K562 (cell line): Measurements from ENCODE around the gene SERINC5. TPM values are rescaled to one million over a fixed set of nuclear protein-coding genes. Genes with fewer than 3 reads are reported as not detected.
A peak's percentile ranks its signal among the peaks of the same experiment; 100 is the strongest.

ENCODE experiments used
- ATAC-seq: fragments of 200-7000 bp; cut with Tn5 transposase; 3 replicates; pipeline ENCODE4 v1.9.1; 2020; ENCODE audit warnings: moderate library complexity
- BruUV-seq: library from RNA; stranded (reverse); fragments of 400-500 nt; replicated peaks from 2 replicates; lab custom pipeline; 2021; lab: Mats Ljungman, UMichigan
- CTCF ChIA-PET: fragments of 300-600 bp; formaldehyde crosslinking; extraction: SDS; loops from one replicate; lab custom pipeline; 2021; ENCODE audit warnings: low intra/inter-chr PET ratio; lab: Yijun Ruan, JAX
- POLR2A ChIA-PET: fragments of 300-600, 350-650 bp; sonication (Branson Sonifier 250); formaldehyde crosslinking; extraction: SDS; loops from one replicate; lab custom pipeline; 2021; ENCODE audit warnings: antibody characterized with exemption, inconsistent platforms; lab: Yijun Ruan, JAX
- DNase-seq, 4 experiments: peaks; one replicate each; pipeline versions ENCODE4 v3.0.0 to v3.0.0-alpha.2; 2011 to 2018; ENCODE audit warnings: low spot score in 3 of 4, mixed read lengths in 3 of 4; ENCODE audit errors: extremely low read depth in 1 of 4
- FAIRE-seq: peaks from 2 replicates; lab custom pipeline; 2011; peaks lifted over from hg19 to GRCh38; lab: Jason Lieb, UNC
- H2AFZ ChIP-seq: 2 replicates; pipeline ENCODE4 v1.6.0; 2011; ENCODE audit warnings: low read depth, low read length, control low read depth, inconsistent platforms
- H3K27ac ChIP-seq: fragments of 200-600 bp; 3 replicates; pipeline ENCODE4 v1.8.0; 2011; ENCODE audit warnings: low read depth, mild to moderate bottlenecking, control low read depth, inconsistent platforms, low read length, moderate library complexity, mixed read lengths; ENCODE audit errors: extremely low read depth
- H3K27me3 ChIP-seq, 2 experiments: fragments of 300-600 bp in 1 of 2; 2 replicates in 1 of 2; 3 replicates in 1 of 2; pipeline versions ENCODE4 v1.6.0 to v1.8.0; 2011; ENCODE audit warnings: inconsistent platforms in 2 of 2, low read length in 2 of 2, mild to moderate bottlenecking in 1 of 2, mixed read lengths in 1 of 2, moderate library complexity in 1 of 2; ENCODE audit not compliant: control insufficient read depth in 2 of 2, insufficient read depth in 2 of 2
- H3K36me3 ChIP-seq: fragments of 300-600 bp; 3 replicates; pipeline ENCODE4 v1.8.0; 2011; ENCODE audit warnings: mild to moderate bottlenecking, low read length, inconsistent platforms; ENCODE audit not compliant: control insufficient read depth, insufficient read depth
- H3K4me1 ChIP-seq, 2 experiments: fragments of 200-600 bp in 1 of 2; replicated peaks in 1 of 2; 2 replicates in 1 of 2; 3 replicates in 1 of 2; pipeline versions ENCODE4 v1.5.1 to v1.8.0; 2011; ENCODE audit warnings: inconsistent platforms in 2 of 2, low read length in 2 of 2, mild to moderate bottlenecking in 1 of 2, mixed read lengths in 1 of 2, moderate library complexity in 1 of 2; ENCODE audit not compliant: control insufficient read depth in 2 of 2, insufficient read depth in 2 of 2
- H3K4me2 ChIP-seq: 2 replicates; pipeline ENCODE4 v1.6.1; 2011; ENCODE audit warnings: low read length, control low read depth, inconsistent platforms, mixed read lengths; ENCODE audit not compliant: insufficient read depth
- H3K4me3 ChIP-seq: fragments of 200-600 bp; sonication (generic), shearing (Covaris generic); 2 replicates; pipeline ENCODE4 v1.5.1; 2016; ENCODE audit warnings: control low read depth, inconsistent platforms
- H3K79me2 ChIP-seq: fragments of 200-600 bp; 3 replicates; pipeline ENCODE4 v1.8.0; 2011; ENCODE audit warnings: low read length, inconsistent platforms; ENCODE audit not compliant: control insufficient read depth, insufficient read depth
- H3K9ac ChIP-seq, 2 experiments: 2 replicates each; pipeline versions ENCODE4 v1.6.0 to v1.6.1; 2011; ENCODE audit warnings: low read depth in 2 of 2, low read length in 2 of 2, control low read depth in 1 of 2, inconsistent platforms in 1 of 2, mild to moderate bottlenecking in 1 of 2, mixed read lengths in 1 of 2; ENCODE audit not compliant: insufficient read depth in 1 of 2
- H3K9me1 ChIP-seq: one replicate; pipeline ENCODE4 v1.6.0; 2011; ENCODE audit warnings: inconsistent platforms, mild to moderate bottlenecking, low read length, moderate library complexity; ENCODE audit not compliant: control insufficient read depth, insufficient read depth
- H3K9me3 ChIP-seq: replicated peaks from 2 replicates; pipeline ENCODE4 v1.5.1; 2011; ENCODE audit warnings: low read depth, low read length, inconsistent platforms; ENCODE audit not compliant: control insufficient read depth, insufficient read depth
- H4K20me1 ChIP-seq: replicated peaks from 2 replicates; pipeline ENCODE4 v1.6.1; 2011; ENCODE audit warnings: low read length, inconsistent platforms, mixed read lengths; ENCODE audit not compliant: control insufficient read depth, insufficient read depth
- ADNP ChIP-seq: fragments of 200-800 bp; sonication (Bioruptor generic); IDR thresholded peaks from 2 replicates; pipeline ENCODE4 v1.6.1; 2016; ENCODE audit warnings: missing genetic modification characterization, missing compliant biosample characterization
- BCOR ChIP-seq: fragments of 450-650 bp; IDR thresholded peaks from 2 replicates; pipeline ENCODE4 v1.6.1; 2016
- CEBPG ChIP-seq, 3 experiments: fragments of 200-800 bp in 1 of 3; sonication (Bioruptor generic) in 1 of 3; sonication (generic) in 1 of 3; formaldehyde crosslinking in 1 of 3; IDR thresholded peaks in 2 of 3; conservative IDR thresholded peaks in 1 of 3; 2 replicates each; pipeline versions ENCODE4 v1.6.1 to v1.8.0; 2016 to 2022; ENCODE audit warnings: missing compliant biosample characterization in 2 of 3, missing genetic modification characterization in 2 of 3, mild to moderate bottlenecking in 1 of 3, missing genetic modification reagents in 1 of 3
- CXXC5 ChIP-seq: fragments of 250-450 bp; sonication (Bioruptor Pico); IDR thresholded peaks from 2 replicates; pipeline ENCODE4 v1.8.0; 2022; ENCODE audit warnings: inconsistent platforms, mild to moderate bottlenecking, moderate library complexity
- EP400 ChIP-seq: fragments of 450-650 bp; IDR thresholded peaks from 2 replicates; pipeline ENCODE4 v1.6.1; 2017; ENCODE audit warnings: antibody characterized with exemption, mild to moderate bottlenecking, moderate library complexity
- KDM1A ChIP-seq, 2 experiments: fragments of 450-650 bp; IDR thresholded peaks; 2 replicates each; pipeline ENCODE4 v1.6.1; 2016; ENCODE audit warnings: mild to moderate bottlenecking in 2 of 2
- MTA2 ChIP-seq: fragments of 450-650 bp; IDR thresholded peaks from 2 replicates; pipeline ENCODE4 v1.6.1; 2016; ENCODE audit warnings: low read depth
- MTA3 ChIP-seq: fragments of 450-650 bp; formaldehyde crosslinking; IDR thresholded peaks from 2 replicates; pipeline ENCODE4 v1.6.1; 2017; ENCODE audit warnings: mild to moderate bottlenecking, borderline replicate concordance
- NFXL1 ChIP-seq: fragments of 450-650 bp; formaldehyde crosslinking; IDR thresholded peaks from 2 replicates; pipeline ENCODE4 v1.4.0; 2021; ENCODE audit warnings: mild to moderate bottlenecking
- PBX2 ChIP-seq, 2 experiments: IDR thresholded peaks in 1 of 2; conservative IDR thresholded peaks in 1 of 2; 2 replicates each; pipeline ENCODE4 v1.6.1; 2016; ENCODE audit warnings: low read depth in 2 of 2, mild to moderate bottlenecking in 1 of 2, missing compliant biosample characterization in 1 of 2, missing genetic modification characterization in 1 of 2, moderate library complexity in 1 of 2
- RBFOX2 ChIP-seq: fragments of 200-400 bp; formaldehyde crosslinking; IDR thresholded peaks from 2 replicates; pipeline ENCODE4 v1.6.1; 2017; ENCODE audit warnings: low read depth, mild to moderate bottlenecking, low read length, moderate library complexity
- RBM25 ChIP-seq: fragments of 200-400 bp; formaldehyde crosslinking; IDR thresholded peaks from 2 replicates; pipeline ENCODE4 v1.6.1; 2018; ENCODE audit warnings: low read length, low read depth, moderate library complexity; ENCODE audit not compliant: severe bottlenecking
- RCOR1 ChIP-seq, 2 experiments: IDR thresholded peaks; 2 replicates each; pipeline ENCODE4 v1.6.1; 2012; ENCODE audit warnings: low read depth in 2 of 2, low read length in 2 of 2, borderline replicate concordance in 1 of 2, improper control_type of control experiment in 1 of 2
- SMAD3 ChIP-seq: fragments of 450-650 bp; formaldehyde crosslinking; conservative IDR thresholded peaks from 2 replicates; pipeline ENCODE4 v1.4.0; 2020; ENCODE audit warnings: mild to moderate bottlenecking
- SMARCA5 ChIP-seq: fragments of 450-650 bp; IDR thresholded peaks from 2 replicates; pipeline ENCODE4 v1.6.1; 2016
- WGBS: fragments of 100-300 bp; shearing (Covaris generic); methylation state at CpG from one replicate; pipeline ENCODE4 v1.1.6; 2016; ENCODE audit warnings: low coverage, mixed read lengths; ENCODE audit not compliant: insufficient coverage; ENCODE audit errors: missing lambda C conversion rate; 5-methylcytosine and 5-hydroxymethylcytosine counted together
- in situ Hi-C: fragments of 300-500 bp; cut with MboI; formaldehyde crosslinking; loops from 4 replicates; pipeline ENCODE4 v1.15.0; 2018; ENCODE audit warnings: inconsistent platforms, mixed read lengths
- intact Hi-C: fragments of 100-400 bp; cut with micrococcal nuclease; formaldehyde crosslinking; loops from 2 replicates; pipeline ENCODE4 v1.14.2; 2022
- polyA plus RNA-seq, 8 experiments: library from polyadenylated mRNA; depleted of rRNA in 4 of 8; stranded (reverse) in 5 of 8; unstranded in 3 of 8; fragments of >200 nt; fragmentation: Nextera tagmentation in 2 of 8; fragmentation: Illumina TruSeq in 1 of 8; extraction: Ambion mirVana in 2 of 8; extraction: Trizol in 1 of 8; gene quantifications; 2 replicates each; pipeline versions ENCODE4 v1.2.1 to v1.2.3, GENCODE V29; 2011 to 2014; ENCODE audit warnings: inconsistent platforms in 1 of 8, missing spikeins in 1 of 8
- total RNA-seq, 7 experiments: library from RNA; depleted of rRNA in 6 of 7; stranded (reverse); fragments of >200 nt in 6 of 7; fragmentation: Illumina TruSeq in 2 of 7; extraction: Trizol in 2 of 7; gene quantifications; 2 replicates each; pipeline versions ENCODE4 v1.2.1 to v1.2.3, GENCODE V29; 2011 to 2021; ENCODE audit warnings: low replicate concordance in 1 of 7

Gene SERINC5
- total and polyA plus RNA-seq, 9 of the 15 experiments (the other 6 are each of a cell fraction or from before 2014, with no cell fraction given), result 1.4 to 7.9 (median 3.7) TPM

GRCh38 chr5:80185095-80185494 is 70.8 kb downstream of the SERINC5 start:
- Histone ChIP-seq H3K9ac (no peak overlapping the region), H3K4me2 (no peak overlapping the region), H3K4me1 (peaks cover 13 to 33% of the 10 kb centered on the region in 2 experiments; a peak in 4 of 5 replicates), H3K4me3 (no peak overlapping the region), H3K27me3 (no peaks in the 10 kb centered on the region), H3K9me3 (no peaks in the 10 kb centered on the region), H4K20me1 (0 out of 2 replicates have a peak, but pooled peaks cover 7% of the 10 kb centered on the region), H2AFZ (no peak overlapping the region), H3K36me3 (no peaks in the 10 kb centered on the region)
- intact Hi-C loops, result no loop called here
- in situ Hi-C loops, result no loop called here
- TF ChIP-seq KDM1A (IDR thresholded peaks at IDR 0.05) (peak; percentile 9 to 58; a peak in 2 of 4 replicates), CEBPG (CRISPR knock-in tag; IDR thresholded peaks at IDR 0.05) (peak; percentile 52), CEBPG (tag; conservative IDR thresholded peaks at IDR 0.05 in 1 of 2, IDR thresholded peaks at IDR 0.05 in 1 of 2) (peak in 1 of 2 experiments; percentile 46; a peak in 1 of 4 replicates), MTA2 (no peak), CXXC5 (CRISPR knock-in tag) (0 out of 2 replicates have a peak, but pooled peaks have one; percentile 5), RBFOX2 (no peak), PBX2 (CRISPR knock-in tag; IDR thresholded peaks at IDR 0.05; ENCODE audit: low read depth) (no peak), PBX2 (tag; conservative IDR thresholded peaks at IDR 0.05; ENCODE audit: low read depth) (no peak), ADNP (tag) (peak; percentile 61; the same call in 1 of the 2 replicates), RBM25 (peak; percentile 79), EP400 (peak; percentile 39; the same call in 1 of the 2 replicates), RCOR1 (IDR thresholded peaks at IDR 0.05; ENCODE audit: borderline replicate concordance in 1 of 2, low read depth in 2 of 2, low read length in 2 of 2) (peak in 1 of 2 experiments; percentile 75; a peak in 2 of 4 replicates), SMAD3 (CRISPR knock-in tag) (no peak), SMARCA5 (peak; percentile 51; the same call in 1 of the 2 replicates), NFXL1 (CRISPR knock-in tag) (no peak), MTA3 (no peak), BCOR (peak; percentile 86)
- TF ChIP-seq, all 486 proteins: peak for 9
- BruUV-seq, result no TSS peak
- no peaks in the 10 kb centered on the region for H3K79me2 ChIP-seq
- ATAC-seq, result no peak
- ChIA-PET CTCF (no interaction called here), POLR2A (no interaction called here)
- FAIRE-seq, result no peak
- DNase-seq, result no peak
- WGBS, result 67% methylated on average over 4 of the region's 6 CpGs
- no peaks in the 10 kb centered on the region for H3K9me1 ChIP-seq
- H3K27ac ChIP-seq, result no peak overlapping the region
